ENCODE data around the gene ATG13. TPM values are rescaled to one million over a fixed set of nuclear protein-coding genes. Genes with fewer than 3 reads are reported as not detected.

ATG13 gene
- polyA plus RNA-seq, 1 of the 3 experiments (the other 2 are of a cell fraction) = 39.4 TPM

DNA sequence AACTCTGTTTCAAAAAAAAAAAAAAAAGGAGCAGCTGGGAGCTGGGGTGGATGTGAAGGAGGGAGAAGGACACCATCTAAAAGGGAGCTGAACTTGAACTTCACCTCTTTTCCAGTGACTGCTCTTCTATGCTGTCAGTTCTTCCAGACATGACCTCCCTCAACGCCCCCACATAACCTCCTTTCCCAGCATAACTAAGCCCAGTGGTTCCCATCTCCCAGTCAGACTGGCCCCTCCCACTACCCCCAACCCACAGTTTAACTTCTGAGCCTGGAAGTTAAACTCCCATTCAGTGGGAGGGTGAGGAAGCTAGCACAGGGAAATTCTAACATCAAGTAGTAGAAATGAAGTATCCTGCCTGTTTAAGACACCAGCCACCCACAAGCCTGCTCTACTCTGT is 81.2 kb downstream of the ATG13 start:
- Histone ChIP-seq H3K4me1 (ENCODE audit: control insufficient read depth in 1 of 2, insufficient read depth in 2 of 2, low read depth in 1 of 2, low read length in 1 of 2) (peaks cover 21 to 33% of the 10 kb centered on the region in 2 experiments; a peak in 3 of 4 replicates), H3K9ac (0 out of 2 replicates have a peak overlapping the region, but pooled peaks have one; percentile 7), H3K36me3 (replicated peaks in 1 of 2; ENCODE audit: control insufficient read depth in 1 of 2, insufficient read depth in 2 of 2, low read length in 1 of 2) (peaks cover 39 to 42% of the 10 kb centered on the region in 2 experiments), H3K79me2 (ENCODE audit: insufficient read depth) (peaks cover 70% of the 10 kb centered on the region), H3K9me3 (no peaks in the 10 kb centered on the region), H4K20me1 (ENCODE audit: insufficient read depth) (peaks cover 5% of the 10 kb centered on the region; the same call in 1 of the 2 replicates), H3K27ac (ENCODE audit: low read depth in 2 of 2, low read length in 1 of 2) (peak overlapping the region in 1 of 2 experiments; percentile 36; a peak in 2 of 4 replicates), H3F3A (replicated peaks; ENCODE audit: insufficient read depth) (peaks cover 7% of the 10 kb centered on the region), H3K27me3 (ENCODE audit: insufficient read depth) (no peaks in the 10 kb centered on the region), H3K9me2 (no peaks in the 10 kb centered on the region), H3K4me3 (ENCODE audit: low read depth in 2 of 2, low read length in 1 of 2) (no peak overlapping the region), H2AFZ (ENCODE audit: low read depth) (no peak overlapping the region), H3K4me2 (peak overlapping the region; percentile 97)
- DNase-seq = no peak
- TF ChIP-seq MXI1 (IDR thresholded peaks at IDR 0.05; ENCODE audit: low read depth, low read length) = no peak
- no peak for TF ChIP-seq GATA2 (CRISPR knock-in tag; IDR thresholded peaks at IDR 0.05)
- no peak for TF ChIP-seq GABPA (IDR thresholded peaks at IDR 0.05; ENCODE audit: low read depth)
- no peak for TF ChIP-seq POLR2AphosphoS5 (IDR thresholded peaks at IDR 0.05; ENCODE audit: low read depth, low read length)
- no peak for TF ChIP-seq FOSL2 (IDR thresholded peaks at IDR 0.05; ENCODE audit: borderline replicate concordance, low read depth)
- TF ChIP-seq, protein P1, sequence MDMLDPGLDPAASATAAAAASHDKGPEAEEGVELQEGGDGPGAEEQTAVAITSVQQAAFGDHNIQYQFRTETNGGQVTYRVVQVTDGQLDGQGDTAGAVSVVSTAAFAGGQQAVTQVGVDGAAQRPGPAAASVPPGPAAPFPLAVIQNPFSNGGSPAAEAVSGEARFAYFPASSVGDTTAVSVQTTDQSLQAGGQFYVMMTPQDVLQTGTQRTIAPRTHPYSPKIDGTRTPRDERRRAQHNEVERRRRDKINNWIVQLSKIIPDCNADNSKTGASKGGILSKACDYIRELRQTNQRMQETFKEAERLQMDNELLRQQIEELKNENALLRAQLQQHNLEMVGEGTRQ (IDR thresholded peaks at IDR 0.05; ENCODE audit: borderline replicate concordance, low read depth, low read length) = no peak
- no peak for TF ChIP-seq RAD21 (IDR thresholded peaks at IDR 0.05; ENCODE audit: low read length)
- no peak for TF ChIP-seq ELF1 (IDR thresholded peaks at IDR 0.05)
- no peak for TF ChIP-seq RCOR1 (IDR thresholded peaks at IDR 0.05; ENCODE audit: low read length)
- TF ChIP-seq SMC3 (IDR thresholded peaks at IDR 0.05; ENCODE audit: low read depth, low read length) = no peak
- no peak for TF ChIP-seq MEF2A (IDR thresholded peaks at IDR 0.05; ENCODE audit: borderline replicate concordance, low read depth)
- ChIA-PET POLR2A (no interaction called here), CTCF (interaction anchor here (0.6 to 1.3 kb wide), 2 partner anchors 80 to 147 kb away, joined by 3 to 7 read pairs; no protein-coding TSS in a partner anchor)
- WGBS (ENCODE audit: low lambda C conversion rate) = 76% methylated on average over 1 of the region's 1 CpG

DNA sequence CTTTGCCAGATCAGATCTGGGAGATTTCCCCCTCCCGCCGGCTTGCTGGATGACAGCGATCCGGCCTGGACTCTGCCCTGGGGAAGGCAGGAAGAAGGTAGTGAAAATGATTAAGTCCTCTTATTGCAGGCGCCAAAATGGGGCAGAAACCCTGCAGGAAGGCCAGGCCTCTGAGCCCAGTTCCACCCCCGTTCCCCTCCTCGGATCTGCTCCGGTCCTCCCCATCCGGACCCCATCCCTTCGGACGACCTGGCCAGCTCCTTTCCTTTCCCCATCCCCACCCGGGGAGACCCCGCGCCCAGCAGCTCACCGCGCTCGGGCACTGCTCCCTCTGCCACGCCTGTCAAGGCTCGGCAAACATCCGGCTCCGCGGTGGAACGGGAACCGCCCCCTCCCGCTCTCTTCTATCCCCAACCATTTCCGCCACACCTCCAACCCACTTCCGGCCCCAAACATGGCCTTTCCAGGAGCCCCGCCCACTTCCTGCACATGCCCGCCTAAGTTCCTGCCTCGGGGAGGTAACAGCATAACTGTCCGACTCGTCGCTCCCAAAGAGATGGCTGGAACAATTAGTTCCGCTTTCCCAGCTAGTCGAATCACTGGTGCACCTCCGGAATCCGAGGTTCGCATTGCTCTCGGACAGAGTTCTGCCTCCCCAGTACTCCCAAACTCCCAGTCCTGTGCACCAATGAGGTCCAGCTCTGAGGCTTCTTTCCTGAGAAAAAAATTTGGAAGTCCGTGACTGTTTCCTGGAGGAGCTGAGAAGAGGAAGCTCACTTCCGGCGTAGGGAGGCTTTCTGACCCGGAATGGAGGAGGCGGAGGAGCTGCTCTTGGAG is 83.1 kb downstream of the ATG13 start, which contains the start of the genes ARHGAP1 and ZNF408:
TSS of gene ARHGAP1 (minus strand) at position 379 of the 837 bp plus-strand sequence. CDS start 4,512 bp downstream, outside the sequence.
TSS of gene ZNF408 (plus strand) at position 791 of the 837 bp plus-strand sequence. CDS start at position 808, 17 bp downstream.
- no peaks in the 10 kb centered on the region for H3K9me3 ChIP-seq
- peaks cover 70% of the 10 kb centered on the region for H3K79me2 ChIP-seq (ENCODE audit: insufficient read depth)
- H3K36me3 ChIP-seq (replicated peaks in 1 of 2; ENCODE audit: control insufficient read depth in 1 of 2, insufficient read depth in 2 of 2, low read length in 1 of 2) = peaks cover 34 to 41% of the 10 kb centered on the region in 2 experiments
- peak within 1 kb of the TSS; percentile 98 for H3K9ac ChIP-seq
- peak within 1 kb of the TSS; percentile 97 to 98 for H3K27ac ChIP-seq (ENCODE audit: low read depth in 2 of 2, low read length in 1 of 2)
- ChIA-PET POLR2A (interaction anchor here (0.6 to 0.9 kb wide), 4 partner anchors 10 to 774 kb away, joined by 3 to 8 read pairs (median 3); partner anchors contain the start of gene AMBRA1), CTCF (interaction anchor here (1.1 kb wide), 2 partner anchors 12 to 29 kb away, joined by 3 to 4 read pairs; no protein-coding TSS in a partner anchor)
- DNase-seq = peak; percentile 97
- WGBS (ENCODE audit: low lambda C conversion rate) = 1% methylated on average over 38 of the region's 44 CpGs
- H3K4me3 ChIP-seq (ENCODE audit: low read depth in 2 of 2, low read length in 1 of 2) = peak within 1 kb of the TSS; percentile 87 to 96
- H3K27me3 ChIP-seq (ENCODE audit: insufficient read depth) = no peaks in the 10 kb centered on the region
- H3K4me2 ChIP-seq = peak within 1 kb of the TSS; percentile 97
- peak within 1 kb of the TSS; percentile 94 for H2AFZ ChIP-seq (ENCODE audit: low read depth)
- peaks cover 7% of the 10 kb centered on the region for H3F3A ChIP-seq (replicated peaks; ENCODE audit: insufficient read depth)
- H3K9me2 ChIP-seq = no peaks in the 10 kb centered on the region
- peaks cover 5% of the 10 kb centered on the region; the same call in 1 of the 2 replicates for H4K20me1 ChIP-seq (ENCODE audit: insufficient read depth)
- peaks cover 21 to 31% of the 10 kb centered on the region in 2 experiments; a peak in 3 of 4 replicates for H3K4me1 ChIP-seq (ENCODE audit: control insufficient read depth in 1 of 2, insufficient read depth in 2 of 2, low read depth in 1 of 2, low read length in 1 of 2)
- peak; percentile 84 for TF ChIP-seq ELF1 (IDR thresholded peaks at IDR 0.05)
- peak; percentile 97 for TF ChIP-seq SIN3A (IDR thresholded peaks at IDR 0.05; ENCODE audit: borderline replicate concordance, low read depth, low read length)
- no peak for TF ChIP-seq RCOR1 (IDR thresholded peaks at IDR 0.05; ENCODE audit: low read length)
- TF ChIP-seq MEF2A (IDR thresholded peaks at IDR 0.05; ENCODE audit: borderline replicate concordance, low read depth) = no peak
- peak; percentile 60 for TF ChIP-seq TAF1 (IDR thresholded peaks at IDR 0.05; ENCODE audit: borderline replicate concordance, low read depth, low read length)
- no peak for TF ChIP-seq FOSL2 (IDR thresholded peaks at IDR 0.05; ENCODE audit: borderline replicate concordance, low read depth)
- no peak for TF ChIP-seq TCF12 (IDR thresholded peaks at IDR 0.05)
- peak; percentile 47 for TF ChIP-seq CHD2 (IDR thresholded peaks at IDR 0.05; ENCODE audit: low read length, partially characterized antibody)
- TF ChIP-seq YY1 (IDR thresholded peaks at IDR 0.05; ENCODE audit: low read depth) = peak; percentile 80; the same call in 1 of the 2 replicates
- no peak for TF ChIP-seq SMC3 (IDR thresholded peaks at IDR 0.05; ENCODE audit: low read depth, low read length)
- TF ChIP-seq RAD21 (IDR thresholded peaks at IDR 0.05; ENCODE audit: low read length) = no peak
- TF ChIP-seq MAX (IDR thresholded peaks at IDR 0.05; ENCODE audit: low read depth) = peak; percentile 88
- TF ChIP-seq, protein P2, sequence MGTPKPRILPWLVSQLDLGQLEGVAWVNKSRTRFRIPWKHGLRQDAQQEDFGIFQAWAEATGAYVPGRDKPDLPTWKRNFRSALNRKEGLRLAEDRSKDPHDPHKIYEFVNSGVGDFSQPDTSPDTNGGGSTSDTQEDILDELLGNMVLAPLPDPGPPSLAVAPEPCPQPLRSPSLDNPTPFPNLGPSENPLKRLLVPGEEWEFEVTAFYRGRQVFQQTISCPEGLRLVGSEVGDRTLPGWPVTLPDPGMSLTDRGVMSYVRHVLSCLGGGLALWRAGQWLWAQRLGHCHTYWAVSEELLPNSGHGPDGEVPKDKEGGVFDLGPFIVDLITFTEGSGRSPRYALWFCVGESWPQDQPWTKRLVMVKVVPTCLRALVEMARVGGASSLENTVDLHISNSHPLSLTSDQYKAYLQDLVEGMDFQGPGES (IDR thresholded peaks at IDR 0.05; ENCODE audit: low read depth, low read length) = no peak
- TF ChIP-seq, protein P3, sequence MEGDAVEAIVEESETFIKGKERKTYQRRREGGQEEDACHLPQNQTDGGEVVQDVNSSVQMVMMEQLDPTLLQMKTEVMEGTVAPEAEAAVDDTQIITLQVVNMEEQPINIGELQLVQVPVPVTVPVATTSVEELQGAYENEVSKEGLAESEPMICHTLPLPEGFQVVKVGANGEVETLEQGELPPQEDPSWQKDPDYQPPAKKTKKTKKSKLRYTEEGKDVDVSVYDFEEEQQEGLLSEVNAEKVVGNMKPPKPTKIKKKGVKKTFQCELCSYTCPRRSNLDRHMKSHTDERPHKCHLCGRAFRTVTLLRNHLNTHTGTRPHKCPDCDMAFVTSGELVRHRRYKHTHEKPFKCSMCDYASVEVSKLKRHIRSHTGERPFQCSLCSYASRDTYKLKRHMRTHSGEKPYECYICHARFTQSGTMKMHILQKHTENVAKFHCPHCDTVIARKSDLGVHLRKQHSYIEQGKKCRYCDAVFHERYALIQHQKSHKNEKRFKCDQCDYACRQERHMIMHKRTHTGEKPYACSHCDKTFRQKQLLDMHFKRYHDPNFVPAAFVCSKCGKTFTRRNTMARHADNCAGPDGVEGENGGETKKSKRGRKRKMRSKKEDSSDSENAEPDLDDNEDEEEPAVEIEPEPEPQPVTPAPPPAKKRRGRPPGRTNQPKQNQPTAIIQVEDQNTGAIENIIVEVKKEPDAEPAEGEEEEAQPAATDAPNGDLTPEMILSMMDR (IDR thresholded peaks at IDR 0.05) = no peak
- TF ChIP-seq NRF1 (IDR thresholded peaks at IDR 0.05; ENCODE audit: low read depth, low read length) = no peak

Data from SK-N-SH (cell line).